GM18499 (cell line): ENCODE results near the gene COL27A1.

ENCODE experiments used
- ATAC-seq: cut with Tn5 transposase; IDR thresholded peaks from one replicate; pipeline ENCODE4 v1.9.1; 2021; ENCODE audit warnings: moderate number of reproducible peaks; ENCODE audit not compliant: insufficient read depth, unreplicated experiment

COL27A1 gene

DNA sequence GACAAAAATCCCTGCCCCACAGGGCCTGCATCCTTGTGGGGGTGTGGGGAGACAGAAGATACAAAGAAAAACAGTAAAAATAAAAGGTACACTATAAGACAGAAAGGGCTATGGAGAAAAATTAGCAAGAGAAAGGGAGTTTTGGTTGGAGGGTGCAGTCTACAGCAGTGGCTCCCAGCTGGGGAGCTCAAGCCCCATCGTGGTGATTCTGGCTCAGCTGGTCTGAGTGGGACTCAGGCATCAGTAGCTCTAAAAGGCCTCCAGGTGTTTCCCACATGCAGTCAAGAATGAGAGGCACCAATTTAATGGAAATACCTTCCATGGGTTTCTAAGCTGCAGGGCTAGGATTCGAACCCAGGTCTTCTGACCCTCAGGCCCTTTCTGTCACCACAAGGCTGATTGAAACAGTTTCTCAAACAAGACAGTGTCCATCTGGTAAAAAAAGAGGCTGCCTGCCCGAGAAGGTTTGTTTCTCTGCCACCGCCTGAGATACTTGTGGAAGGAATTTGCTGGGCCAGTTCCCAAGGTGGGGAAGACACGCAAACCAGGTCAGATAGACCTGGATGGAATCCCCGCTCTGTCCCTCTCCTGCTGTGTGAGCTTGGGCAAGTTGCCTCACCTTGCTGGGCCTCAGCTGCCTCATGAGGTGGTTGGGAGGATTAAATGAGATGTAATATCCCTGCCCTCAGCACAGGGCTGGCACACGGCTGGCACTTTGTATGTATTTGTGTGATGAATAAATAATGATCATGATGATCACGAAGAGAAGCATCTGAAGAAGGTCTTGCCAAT is 43.1 kb downstream of the COL27A1 start:
- no peak for ATAC-seq

DNA sequence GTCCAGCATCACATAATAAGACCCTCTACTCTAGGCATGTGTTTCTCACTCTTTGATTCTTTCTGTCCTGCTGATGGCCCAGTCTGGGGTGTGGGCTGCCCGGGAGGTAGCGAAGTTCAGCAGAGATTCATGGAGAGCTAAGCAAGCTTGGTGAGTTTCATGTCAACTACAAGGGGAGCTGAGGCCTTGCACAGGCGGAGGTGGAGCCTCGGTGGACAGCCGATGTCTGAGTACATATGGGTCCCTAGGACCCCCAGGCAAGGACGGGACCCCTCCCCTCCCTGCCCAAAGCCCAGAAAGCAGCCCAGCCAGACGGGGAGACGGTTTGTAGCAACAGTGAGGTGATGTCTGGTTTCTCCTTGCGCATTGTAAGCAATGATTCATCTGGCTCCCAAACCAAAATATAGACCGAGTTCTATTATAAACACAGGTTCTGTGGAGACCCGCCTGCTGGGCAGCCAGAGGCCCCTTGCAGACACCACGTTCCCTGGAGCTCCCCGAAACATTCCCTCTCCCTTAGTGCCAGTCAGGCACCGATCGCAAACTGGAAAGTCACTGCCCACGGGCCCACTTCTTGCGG is 45.5 kb downstream of the COL27A1 start:
- ATAC-seq = no peak

DNA sequence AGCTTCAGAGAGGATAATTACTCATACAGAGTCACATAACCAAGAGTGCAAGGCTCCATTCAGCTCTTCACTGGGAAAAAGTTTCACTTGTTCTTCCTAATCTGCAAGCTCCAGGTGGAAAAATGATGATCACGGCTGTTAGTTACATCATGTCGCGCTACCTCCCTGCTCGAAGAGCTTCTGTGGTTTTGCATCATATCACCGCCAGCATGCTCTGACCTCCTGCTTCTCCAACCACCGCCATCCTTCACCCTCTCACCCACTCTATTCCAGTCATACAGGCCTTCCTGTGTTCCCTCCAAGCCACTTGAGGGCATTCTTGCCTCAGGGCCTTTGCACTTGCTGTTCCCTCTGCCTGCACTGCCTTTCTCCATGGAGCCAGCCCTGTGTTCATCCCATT is 47.1 kb downstream of the COL27A1 start:
- no peak for ATAC-seq

DNA sequence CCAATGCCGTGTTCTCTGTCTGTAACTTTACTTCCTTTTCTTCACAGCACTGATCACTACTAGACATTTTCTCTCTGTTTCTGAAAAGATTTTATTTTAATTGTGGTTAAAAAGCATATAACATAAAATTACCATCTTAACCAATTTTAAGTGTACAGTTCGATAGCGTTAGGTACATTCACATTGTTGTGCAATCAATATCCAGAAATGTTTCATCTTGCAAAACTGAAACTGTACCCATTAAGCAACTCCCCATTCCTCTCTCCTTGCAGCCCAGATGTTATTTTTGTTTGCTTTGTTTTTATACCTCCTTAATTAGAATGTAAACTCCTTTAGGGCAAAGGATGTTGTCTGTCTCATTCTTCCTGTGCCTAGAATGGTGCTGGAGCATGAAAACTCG is 47.5 kb downstream of the COL27A1 start:
- no peak for ATAC-seq

DNA sequence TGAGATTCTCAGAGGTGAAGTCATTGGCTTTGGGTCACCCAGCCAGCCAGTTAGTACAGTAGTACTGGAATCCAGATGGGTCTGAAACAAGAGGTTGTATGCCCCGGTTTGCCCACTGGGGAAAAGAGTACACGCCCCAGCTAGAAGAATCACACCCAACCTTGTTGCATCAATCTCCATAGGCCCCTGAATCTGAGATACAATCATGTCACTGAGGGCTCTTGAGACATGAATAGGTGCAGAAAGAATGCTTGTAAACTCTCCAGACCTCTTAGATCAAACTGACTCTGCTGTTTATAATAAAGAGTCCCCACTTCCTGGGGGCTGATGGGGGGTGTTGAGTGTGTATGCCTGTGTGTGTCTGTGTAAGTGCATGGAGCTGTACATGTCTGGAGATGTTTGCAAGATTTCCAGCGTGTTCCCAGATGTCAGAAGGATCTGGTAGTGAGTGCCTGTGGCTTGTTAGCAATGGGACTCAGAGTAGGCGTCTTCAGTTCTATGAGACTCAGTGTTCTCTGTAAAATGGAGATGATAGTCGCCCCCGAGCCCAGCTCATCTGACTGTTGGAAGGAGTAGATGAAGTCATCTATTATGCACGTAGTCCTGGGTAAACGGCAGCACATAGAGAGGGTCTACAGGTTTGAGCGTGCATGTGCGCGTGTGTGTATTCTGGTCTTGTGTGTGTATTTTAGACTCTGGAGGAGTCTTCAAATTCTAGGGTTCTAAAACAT is 48.2 kb downstream of the COL27A1 start:
- no peak for ATAC-seq

DNA sequence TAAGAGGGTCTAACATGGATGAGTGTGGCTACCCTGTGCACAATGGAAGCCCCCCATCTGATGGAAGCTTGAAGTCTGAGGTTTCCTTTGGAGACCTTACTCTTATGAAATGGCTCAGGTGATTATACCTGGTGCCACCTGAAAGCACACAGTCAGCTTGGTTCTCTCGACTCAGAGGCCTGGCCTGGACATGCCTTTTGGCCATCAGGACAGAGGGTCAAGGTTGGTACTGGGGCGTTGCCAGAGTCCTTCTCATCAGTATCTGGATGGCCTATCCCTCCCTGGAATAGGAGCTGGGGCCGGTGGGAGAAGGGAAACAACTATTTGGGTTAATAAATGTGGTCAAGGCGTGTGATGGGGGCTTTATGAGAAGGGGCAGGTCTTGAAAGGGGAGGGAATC is 48.9 kb downstream of the COL27A1 start:
- ATAC-seq = no peak

DNA sequence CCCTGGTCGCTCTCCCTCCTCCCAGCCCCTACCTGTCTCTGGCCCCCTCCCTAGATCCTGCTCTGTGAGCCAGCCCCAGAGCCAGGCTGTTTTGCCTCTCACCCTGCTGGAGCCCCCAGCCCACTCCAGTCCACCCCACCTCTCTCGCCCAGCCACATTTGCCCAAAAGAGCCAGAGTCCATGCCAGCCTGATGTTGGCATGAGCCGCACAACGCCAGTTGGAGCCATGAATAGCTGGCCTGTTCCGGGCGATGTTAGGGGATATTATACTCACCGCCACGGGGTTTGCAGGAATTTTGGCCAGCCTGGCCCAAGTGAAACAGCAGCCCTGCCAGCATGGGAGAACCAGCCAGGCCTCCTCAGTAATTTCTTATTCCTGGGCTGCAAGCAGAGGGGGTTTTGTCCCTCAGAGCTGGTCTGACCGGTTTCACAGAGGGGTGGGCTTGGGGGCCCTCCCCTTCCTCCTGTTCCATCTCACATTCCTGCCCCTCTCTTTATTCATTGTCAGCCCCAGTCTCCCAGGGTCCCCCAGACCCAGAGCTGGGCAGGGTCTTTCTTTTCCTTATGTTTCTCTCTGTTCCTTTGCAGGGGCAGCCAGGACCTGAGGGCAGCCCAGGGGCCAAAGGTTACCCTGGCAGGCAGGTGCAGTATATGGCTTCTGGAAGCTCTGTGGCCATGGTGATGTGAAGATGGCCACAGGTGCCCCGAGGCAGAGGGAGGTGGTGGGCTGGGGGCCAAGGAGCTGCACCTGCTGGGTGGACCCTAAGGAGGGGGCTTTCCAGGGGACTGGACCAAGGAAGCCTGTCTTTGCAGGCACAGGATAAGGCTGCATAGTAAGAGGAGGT is 50.1 kb downstream of the COL27A1 start:
- ATAC-seq = no peak

DNA sequence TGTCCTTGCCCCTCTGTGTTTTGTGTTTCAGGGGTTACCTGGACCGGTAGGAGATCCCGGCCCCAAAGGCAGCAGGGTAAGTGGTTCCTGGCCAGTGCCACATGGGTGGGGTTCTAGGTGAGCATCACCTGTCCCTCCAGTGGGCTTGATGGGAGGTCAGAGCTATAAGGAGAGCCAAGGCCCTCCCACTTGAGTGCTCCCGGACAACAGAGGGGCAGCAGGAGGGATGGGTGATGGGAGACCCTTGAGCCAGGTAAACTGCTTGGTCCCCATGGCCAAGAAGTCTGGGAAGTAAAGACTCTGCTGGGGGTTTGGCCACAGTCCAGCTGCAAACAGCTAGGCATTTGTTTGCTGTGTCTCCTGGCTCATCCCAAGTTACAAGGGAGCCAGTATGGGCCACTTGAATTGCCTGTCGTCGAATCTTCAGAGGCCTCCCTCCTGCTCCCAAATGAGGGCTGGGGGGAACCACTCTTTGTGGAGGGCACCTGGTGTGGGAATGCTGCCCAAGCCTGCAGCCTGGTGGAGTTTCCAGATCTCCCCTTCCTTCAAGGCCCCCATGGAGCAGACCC is 51.0 kb downstream of the COL27A1 start:
- ATAC-seq = no peak

DNA sequence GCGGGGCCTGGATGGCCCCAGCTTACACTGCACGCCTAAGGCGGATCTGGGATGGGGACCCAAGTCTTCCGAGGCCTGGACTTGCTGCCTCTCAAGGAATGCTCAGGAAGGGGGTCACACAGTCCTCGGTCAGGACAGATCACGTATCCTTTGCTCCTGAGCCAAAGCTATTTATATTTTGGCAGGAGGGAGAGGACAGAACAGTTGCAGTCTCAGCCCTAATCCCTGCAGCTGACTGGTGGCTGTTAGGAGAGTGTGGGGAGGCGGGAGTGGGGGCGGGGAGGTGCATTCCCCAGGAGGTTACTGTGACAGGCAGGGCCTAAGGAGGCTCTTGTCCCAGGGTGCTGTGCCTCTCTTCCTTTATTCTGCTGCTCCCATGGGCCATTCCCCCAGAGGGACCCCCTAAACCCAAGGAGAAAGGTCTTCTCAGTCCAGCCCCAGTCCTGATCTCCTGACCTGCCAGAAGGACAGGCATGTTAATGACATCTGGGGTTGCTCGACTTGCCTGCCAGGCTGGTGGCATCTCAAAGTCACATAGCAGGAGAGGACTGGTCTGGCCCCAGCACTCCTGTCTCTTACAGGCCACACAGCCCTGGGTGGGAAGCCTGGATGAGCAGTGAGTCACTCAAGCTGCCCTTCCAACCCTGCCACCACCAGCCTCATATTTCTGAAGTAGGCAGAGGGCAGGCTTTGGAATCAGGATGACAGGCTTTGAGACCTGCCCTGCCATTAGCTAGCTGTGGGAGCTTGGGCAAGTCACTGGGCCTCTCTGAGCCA is 51.9 kb downstream of the COL27A1 start:
- ATAC-seq = no peak

DNA sequence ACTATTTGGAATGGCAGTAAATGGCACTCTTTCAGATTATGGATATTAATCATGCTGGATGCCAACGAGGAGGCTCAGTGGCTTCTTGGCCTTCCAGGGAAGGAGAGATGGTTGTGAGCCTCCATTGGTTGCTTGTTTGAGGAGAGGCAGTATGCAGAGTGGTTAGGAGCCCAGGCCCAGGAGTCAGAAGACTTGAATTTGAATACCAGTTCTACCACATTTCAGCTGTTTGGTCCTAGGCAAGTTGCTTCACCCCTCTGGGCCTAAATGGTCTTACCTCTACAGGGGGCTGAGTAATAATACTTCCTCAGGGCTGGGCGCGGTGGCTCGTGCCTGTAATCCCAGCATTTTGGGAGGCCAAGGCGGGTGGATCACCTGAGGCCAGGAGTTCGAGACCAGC is 52.5 kb downstream of the COL27A1 start:
- ATAC-seq = no peak

DNA sequence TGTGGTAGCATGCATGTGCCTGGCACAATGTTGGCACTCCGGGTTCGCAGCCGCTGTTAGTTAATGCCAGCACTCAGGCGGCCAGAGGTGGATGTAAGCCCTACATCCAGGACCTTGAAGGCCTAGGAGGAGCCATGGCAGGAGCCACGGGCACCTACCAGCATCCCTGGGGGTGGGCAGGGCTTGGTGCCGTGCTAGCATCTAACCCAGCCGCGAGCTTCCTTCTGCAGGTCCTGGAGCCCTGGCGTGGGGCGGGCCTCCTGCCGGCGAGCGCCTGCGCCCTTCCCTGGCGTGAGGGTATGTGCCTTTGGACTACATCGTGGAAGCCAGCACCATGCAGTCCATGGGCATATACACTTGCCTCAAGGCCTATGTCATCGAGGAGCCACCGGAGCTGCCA is 53.8 kb downstream of the COL27A1 start:
- ATAC-seq = no peak

DNA sequence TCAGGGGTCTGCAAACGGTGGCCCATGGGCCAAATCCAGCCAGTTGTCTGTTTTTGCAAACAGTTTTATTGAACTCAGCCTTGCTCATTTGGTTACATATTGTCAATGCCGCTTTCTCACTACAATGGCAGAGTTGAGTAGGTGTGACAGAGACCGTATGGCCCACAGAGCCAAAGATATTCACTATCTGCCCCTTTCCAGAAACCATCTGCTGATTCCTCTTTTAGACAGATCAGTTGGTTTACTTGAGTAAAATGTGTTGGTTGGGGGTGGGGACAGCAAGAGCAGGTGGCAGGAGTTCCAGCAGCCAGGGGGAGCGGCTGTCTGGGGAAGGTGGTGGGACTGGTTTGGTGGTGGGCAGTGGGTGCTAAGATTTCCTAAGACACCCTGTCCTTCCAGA is 54.8 kb downstream of the COL27A1 start:
- no peak for ATAC-seq

DNA sequence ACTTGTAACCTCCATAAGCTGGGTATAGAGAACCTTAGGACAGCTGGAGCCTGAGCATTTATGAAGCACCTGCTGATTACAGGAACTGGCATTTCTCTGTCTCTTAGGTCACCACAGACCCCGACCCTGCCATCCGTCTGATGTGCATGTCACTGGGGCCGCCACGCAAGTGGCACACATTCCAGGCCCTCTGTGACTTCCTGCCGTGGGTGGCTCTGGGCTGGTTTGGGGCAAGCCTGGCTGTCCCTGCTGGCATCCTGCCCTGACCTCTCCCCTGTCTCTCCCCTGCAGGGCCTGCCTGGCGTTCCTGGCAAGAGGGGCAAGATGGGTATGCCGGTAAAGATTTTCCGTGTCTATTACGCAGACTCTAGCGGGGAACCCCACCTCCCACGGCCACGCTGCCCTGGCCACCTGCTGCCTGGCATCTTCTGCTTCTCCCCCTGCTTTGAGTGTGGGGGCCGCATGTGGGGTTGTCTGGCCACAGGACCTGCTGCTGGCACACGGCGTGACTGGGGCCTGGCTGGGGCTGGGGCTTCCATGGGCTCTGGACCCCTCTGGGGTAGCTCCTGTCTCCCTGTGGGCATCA is 55.4 kb downstream of the COL27A1 start:
- ATAC-seq = no peak

DNA sequence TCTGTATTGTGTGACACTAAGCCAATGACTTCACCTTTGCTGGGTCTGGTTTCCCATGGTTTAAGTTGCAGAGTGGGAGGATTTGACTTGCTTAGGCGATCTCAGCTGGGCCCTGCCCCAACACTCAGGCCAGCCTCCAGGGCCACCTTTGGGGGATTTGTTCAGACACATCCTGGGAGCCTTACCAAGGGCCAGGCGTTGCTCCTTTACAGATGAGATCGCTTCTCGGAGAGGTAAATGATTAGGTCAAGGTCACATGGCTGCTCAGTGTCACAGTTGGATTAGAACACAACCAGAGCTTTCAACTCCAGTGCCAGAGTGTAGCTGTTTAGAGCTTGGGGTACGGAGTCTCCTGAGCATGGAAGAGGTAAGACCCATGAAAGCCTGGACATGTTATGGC is 57.5 kb downstream of the COL27A1 start:
- no peak for ATAC-seq

DNA sequence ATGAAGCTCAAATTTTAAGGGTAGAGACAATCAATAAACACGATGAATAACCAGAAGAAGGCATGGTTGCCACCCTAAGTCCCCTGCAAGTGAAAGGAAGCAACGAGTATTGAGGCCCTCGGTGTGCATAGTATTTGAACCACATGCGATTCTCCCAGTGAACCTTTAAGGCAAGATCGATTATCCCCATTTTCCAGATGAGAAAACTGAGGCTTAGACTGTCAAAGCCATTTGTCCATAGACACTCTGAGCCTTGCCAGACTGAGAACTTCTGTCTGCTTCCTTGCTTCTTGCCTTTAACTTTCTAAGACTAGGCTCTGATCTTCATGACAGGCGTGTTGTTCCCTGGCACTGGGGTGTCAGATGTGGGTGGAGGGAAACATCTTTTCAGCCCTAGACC is 58.2 kb downstream of the COL27A1 start:
- ATAC-seq = no peak

DNA sequence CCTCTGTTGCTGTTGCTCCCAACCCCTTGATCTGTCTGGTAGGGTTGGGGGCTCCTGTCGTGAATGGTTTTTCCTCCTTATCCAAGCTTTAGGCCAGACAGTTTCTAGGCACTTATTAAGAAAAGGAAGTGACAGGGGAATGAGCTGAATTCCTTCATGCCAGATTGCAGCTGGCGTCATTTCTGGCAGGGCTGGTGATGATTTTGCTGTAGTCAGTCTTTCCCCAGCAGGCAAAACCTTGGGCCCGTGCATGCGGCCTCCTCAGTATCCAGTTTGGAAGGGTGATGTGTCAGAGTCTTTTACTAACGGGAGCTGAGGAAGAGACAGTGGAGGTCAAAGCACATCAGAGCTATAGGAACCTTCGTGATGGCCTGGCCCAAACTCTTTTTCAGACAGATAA is 58.8 kb downstream of the COL27A1 start:
- ATAC-seq = no peak

DNA sequence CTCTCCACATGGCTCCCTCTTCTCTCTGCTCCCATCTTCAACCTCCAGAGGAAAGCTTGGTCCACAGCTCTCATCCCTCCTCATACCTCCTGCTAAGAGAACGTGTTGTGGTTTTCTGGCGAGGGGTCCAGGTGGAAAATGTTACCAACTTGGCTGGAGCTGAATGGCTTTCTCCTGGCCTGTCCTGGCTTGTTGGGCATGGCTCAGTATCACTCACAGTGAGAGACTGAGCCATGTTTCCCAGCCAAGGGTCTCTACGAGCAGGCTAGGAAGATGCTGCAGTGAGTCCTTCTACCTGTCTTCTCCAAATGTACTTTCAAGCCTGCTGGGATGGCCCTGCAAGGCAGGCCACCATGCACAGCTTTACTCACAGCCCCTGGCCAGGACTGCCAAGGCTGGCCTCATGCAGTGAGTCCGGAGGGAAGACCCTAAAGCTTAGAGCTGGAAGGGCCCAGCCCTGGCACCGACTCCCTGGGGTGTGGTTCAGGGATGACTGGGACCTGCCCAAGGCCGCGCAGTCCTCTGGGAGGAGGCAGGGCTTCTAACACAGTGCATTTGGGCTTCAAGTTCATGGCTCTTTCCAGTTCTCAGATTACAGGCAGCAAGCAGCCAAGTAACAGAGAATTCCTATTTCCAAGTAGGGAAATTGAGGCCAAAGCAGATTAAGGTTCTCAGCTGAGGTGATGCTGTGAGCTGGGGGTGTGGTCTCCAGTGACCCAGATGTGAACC is 59.5 kb downstream of the COL27A1 start:
- ATAC-seq = no peak

DNA sequence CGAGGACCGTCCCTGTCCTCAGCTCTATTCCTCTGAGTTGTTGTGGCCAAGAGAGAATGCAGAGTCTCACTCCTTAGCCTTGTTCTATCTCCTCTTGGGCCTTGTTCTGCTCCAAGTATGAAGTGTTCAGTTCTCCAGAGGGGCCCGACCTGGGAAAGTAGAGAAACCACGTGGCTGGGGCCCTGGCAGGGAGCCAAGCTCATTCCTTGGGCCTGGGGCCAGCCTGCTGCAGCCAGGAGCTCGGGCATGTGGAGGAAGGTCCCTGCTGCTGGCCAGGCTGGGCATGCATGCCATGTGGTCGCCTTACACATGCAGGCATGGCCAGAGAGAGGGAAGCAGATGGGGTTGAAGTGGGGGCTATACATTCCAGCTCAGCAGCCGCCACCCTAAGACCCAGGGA is 60.7 kb downstream of the COL27A1 start:
- ATAC-seq = no peak

DNA sequence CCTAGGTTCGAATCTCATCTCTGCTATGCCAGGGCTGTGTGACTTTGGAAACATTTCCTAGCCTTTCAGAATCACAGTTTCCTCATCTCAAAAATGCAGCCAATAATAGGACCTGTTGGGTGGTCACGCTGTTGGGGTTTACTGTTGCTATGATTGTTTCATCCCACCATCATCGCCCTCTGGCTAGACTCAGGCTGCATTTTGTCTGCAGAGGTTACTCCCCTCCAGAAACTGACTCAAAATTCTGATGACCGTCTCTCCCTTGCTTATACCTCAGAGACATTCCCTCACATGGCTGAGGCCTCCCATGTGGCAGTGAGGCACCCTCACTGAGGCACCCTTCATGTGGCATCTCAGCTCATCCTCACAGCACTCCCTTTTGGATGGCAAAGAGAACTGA is 61.6 kb downstream of the COL27A1 start:
- ATAC-seq = no peak
